COLO668 (cell line): Measurements from ENCODE around the gene PHEX.
"Not testable (repeated sequence)": the region's sequence is repeated elsewhere in the genome, so short reads cannot be mapped to it uniquely, and the experiment has no call there.

ENCODE experiments used
- DNase-seq: peaks from one replicate; lab custom pipeline; 2025; ENCODE audit not compliant: unreplicated experiment; lab: John Stamatoyannopoulos, UW

PHEX gene

DNA sequence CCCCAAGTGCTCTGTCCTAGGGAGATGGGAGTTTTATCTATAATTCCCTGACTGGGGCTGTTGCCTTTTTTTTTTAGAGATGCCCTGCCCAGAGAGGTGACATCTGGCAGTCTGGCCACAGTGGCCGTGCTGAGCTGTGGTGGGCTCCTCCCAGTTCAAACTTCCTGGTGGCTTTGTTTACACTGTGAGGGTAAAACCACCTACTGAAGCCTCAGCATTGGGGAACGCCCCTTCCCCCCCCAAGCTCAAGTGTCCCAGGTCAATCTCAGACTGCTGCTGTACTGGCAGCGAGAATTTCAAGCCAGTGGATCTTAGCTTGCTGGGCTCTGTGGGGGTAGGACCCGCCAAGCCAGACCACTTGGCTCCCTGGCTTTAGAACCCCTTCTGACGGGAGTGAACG is 202.3 kb downstream of the PHEX start:
- DNase-seq = no peak

DNA sequence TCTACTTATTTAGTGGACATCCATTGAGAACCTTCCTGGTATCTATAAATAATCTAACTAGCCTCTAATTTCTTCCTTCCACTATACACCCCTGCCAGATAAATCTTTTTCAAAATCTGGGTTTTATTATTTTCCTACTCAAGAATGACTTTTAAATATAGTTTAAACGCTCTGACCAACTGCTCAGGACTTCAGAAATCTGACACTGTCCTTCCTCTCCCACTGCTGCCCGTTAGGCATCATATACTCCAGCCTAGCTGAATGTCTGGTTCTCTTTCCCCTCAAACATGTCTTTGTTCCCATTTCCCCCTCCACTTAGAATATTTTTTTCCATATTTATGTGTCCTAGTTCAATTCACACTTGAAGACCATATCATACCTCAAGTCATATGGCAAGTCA is 205.4 kb downstream of the PHEX start:
- no peak for DNase-seq

DNA sequence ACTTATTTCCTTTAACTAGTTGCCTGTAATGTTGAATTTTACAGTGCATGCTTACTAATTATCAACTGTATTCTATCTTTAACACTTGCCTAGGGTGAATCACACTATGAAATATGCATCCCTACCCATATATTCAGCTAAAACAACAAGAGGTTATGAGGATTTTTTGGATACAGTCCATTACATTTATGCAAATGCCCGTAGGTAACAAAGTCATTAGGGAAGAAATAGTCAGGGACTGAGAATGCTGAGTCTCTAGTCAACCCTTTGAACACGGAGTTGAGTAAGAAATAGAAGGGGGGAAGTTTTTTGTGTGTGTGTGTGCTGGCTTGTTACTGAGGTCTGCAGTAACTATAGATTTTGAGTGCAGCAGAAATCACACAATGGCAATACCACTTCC is 214.5 kb downstream of the PHEX start:
- no peak for DNase-seq

DNA sequence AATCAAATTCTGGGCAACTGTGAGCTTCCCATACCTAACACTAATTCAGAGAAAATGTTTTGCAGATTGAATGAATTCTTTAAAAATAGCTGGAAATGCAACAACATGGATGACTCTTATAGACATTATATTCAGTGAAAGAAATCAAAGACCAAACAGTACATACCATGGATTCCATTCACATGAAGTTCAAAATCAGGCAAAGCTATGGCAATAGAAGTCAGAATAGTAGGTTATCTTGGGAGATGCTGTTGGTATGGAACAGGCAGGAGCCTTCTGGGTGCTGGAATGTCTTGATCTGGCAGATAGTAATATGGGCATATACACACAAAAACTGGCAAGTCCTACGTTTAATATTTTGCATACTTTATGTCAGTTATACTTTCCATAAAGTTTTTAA is 215.0 kb downstream of the PHEX start:
- no peak for DNase-seq

DNA sequence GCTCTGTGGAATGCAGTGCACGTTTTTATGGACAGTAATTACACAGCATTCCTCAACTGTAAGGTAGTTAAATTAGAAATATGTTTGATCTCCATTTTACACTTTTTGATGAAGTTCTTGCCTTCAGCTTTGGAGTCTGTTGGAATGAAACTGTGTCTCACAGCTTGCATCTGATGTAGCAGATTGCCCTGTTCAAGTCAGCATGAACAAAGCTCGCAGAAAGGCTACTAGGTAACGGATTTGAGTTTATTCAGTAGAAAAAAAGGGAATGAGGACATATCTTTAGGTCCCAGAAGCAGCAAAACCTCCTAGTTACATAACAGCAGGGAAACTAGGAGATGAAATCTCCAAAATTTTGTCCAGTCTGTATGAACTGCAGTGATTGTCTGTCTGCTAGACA is 216.3 kb downstream of the PHEX start:
- DNase-seq = no peak

DNA sequence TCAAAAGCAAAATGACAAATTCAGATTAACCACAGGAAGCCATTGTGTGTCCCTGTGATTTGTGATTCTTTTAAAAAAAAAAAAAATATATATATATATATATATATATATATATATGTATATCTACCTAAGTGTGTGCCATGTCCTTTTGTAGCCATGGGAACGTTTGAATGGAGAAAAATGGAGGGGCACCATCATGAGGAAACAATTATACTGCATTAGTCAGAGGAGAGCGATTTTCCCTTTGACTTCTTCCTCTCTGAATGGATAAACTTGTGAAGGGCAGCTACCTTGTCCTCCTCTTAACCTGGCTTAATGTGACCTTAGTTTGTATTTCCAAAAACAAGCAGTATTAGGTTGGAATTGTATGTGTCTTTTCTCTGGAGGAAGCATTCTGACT is 217.2 kb downstream of the PHEX start:
- no peak for DNase-seq

DNA sequence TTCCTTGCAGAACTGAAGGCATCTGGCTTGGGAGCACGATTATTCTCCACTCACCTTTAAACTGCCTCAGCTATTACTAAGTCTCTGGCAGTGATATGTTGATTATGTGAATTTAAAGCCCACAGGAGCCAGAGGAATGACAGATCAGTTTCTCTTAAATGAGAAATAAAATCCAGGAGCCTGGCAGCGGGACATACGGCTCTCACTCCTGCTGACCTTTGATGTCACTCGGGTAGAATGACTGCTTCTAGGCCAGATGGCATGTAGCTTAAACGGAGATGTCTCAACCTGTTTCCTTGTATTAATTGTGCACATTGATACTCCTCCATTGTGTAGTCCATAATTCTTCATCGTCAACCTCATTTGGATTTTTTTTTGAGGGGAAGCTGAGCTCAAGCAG is 236.6 kb downstream of the PHEX start:
- DNase-seq = no peak

DNA sequence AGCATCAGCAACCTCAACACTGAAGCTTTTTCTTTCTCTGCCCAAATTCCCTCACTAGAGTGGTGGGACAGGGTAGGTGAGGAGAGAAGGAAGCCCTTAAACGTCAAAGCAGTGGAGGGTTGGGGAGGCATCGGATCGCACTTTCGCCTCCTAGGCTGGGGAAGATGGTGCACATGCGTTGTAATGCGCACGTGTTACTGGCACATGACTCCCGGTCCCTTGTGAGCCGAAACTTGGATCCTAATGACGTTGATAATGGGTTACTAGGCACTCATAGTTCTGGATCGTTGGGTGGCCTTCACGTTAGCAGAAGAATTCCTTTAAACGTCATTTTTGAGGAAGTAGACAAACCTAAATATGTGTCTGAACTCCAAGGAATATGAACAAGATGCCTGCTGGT is 240.5 kb downstream of the PHEX start, which contains the start of gene CBLL2:
TSS of gene CBLL2 (plus strand) at position 301 of the 400 bp plus-strand sequence. CDS start at position 380, 79 bp downstream.
- DNase-seq = no peak

DNA sequence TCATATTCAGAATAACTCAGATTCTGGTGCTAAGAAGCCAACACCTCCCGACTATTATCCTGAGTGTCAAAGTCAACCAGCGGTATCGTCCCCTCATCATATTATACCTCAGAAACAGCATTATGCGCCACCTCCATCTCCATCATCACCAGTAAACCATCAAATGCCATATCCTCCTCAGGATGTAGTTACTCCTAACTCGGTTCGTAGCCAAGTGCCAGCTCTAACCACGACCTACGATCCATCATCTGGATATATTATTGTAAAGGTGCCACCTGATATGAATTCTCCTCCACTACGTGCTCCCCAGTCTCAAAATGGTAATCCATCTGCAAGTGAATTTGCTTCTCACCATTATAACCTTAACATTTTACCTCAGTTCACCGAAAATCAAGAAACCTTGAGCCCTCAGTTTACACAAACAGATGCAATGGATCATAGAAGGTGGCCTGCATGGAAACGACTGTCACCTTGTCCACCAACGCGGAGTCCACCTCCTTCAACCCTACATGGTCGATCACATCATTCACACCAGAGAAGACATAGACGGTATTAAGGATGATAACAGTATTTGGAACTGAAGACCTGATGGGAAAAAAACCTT is 241.7 kb downstream of the PHEX start:
- DNase-seq = no peak

DNA sequence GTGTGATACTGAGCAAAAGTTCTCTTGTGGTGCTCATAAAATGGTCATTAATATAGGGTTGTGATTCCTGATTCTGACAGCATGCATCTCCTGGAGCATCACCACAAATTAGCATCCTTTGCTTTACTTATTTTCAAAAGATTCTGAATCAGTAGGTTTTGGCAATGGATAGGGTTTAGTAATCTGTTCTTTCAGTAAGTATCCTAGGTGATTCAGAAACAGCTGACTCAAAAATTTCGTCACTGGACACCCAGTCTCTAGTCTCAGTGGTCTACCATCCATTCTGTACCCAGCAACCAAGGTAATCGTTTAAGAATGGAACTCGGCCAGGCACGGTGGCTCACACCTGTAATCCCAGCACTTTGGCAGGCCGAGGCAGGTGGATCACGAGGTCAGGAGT is 244.7 kb downstream of the PHEX start:
- DNase-seq = no peak

DNA sequence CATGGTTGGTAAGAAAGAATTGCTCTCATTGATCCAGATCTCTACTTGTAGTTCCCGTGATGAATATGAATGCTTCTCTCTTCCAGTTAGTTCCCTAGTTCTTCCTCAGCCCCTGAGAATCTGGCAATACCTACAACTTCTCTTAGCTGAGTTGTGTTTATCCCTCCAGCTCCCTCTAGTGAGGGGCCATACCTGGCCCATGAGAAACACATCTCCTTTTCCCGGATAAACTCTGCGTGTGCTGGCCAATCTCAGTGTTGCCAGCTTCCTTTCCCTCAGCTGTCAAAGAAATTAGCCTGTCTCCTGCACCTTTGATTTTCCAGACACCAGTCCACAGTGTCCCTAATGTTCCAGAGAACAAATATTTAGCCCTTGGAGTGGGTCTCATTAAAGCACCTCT is 246.2 kb downstream of the PHEX start:
- DNase-seq = no peak

DNA sequence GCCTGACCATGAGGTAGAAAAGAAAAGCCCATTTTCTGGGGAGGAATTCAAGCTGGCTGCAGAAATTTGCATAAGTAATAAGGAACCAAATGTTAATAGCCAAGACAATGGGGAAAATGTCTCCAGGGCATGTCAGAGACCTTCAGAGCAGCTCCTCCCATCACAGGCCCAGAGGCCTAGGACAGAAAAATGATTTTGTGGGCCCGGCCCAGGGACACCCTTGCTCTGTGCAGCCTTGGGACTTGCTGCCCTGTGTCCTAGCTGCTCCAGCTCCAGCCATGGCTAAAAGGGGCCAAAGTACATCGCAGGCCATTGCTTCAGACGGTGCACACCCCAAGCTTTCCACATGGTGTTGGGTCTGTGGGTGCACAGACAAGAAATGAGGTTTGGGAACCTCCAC is 257.1 kb downstream of the PHEX start:
- DNase-seq = not testable (repeated sequence)

DNA sequence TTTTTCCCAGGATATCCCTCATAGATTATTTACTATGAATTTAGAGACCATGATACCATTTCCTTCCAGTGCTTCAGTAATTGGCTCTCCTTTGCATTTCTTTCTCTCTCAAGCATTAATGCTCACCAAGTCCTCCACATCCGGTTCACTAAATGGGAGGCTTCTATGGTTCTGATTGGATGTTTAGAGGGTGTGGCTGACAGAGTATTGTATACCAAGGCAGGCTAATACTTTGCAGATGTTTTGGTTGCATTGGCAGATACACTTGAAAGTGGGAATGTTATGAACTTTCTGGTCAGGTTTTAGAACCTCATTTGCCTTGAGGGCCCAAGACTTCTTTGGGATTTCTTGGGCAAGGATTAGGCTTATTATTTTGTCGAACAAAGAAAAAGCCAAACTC is 264.7 kb downstream of the PHEX start:
- DNase-seq = no peak

DNA sequence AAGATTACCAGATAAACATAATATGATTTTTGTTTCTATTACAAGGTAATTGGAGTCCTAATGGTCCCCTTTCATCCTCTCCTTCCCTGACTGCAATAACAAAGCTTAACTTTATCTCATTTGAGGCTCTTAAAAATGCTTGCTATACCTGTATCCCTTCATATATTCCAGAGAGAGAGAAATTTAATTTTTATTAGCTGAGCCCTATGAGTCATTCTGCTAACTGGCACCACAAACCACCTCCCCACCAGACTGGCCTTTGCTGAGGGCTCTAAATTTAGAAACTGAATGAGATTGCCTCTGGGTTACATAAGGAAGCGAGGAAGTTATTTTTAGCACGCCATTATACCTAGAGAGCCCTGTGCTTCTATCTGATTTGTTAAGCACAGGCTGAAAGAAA is 268.0 kb downstream of the PHEX start:
- DNase-seq = peak; percentile 32
